ENCODE data around the gene EVA1B. TPM values are rescaled to one million over a fixed set of nuclear protein-coding genes. Genes with fewer than 3 reads are reported as not detected.

The EVA1B gene
- total RNA-seq, 4 donors from 2014 or later, result 4.4 to 19.0 (median 11.4) TPM

DNA sequence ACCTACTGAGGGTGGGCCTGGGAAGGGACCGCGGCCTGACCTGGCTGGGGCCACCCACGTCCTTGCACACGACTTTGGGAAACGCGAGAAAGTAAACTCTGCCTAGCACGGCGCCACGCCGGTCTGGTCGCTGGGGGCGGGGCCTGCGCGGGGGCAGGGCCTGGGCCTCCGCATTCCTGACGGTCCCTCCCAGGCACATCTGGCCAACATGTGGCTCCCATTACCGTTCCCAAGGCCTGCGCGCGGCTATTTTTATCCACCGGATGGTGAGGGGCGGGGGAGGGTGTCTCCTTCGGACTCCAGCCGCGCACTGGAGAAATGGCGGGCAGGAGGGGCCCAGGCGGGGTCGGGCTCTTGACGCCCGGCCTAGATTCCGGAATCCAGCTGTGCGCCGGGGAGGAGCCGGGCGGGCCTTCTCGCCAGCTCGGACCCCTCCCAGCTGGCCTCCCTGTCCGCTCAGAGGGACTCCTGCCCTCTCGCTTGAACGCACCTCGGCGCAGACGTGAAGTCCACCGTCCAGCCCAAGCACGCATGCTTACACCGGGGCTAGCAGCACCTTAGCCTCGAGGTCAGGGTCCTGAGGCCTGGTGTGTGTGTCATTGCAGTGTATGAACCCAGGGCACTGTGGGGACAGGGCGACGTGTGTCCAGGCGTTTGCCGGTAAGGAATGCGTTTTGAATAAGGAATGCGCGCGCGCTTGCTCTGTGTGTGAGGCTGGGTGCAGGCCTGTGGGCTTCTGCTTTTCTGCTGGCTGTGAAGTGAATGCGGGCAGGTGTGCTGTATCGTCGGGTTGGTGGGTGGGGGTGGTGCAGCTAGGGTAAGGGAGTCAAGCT lies 2.1 kb downstream of the EVA1B start:
- DNase-seq, result peak in 2 of 3 donors; percentile 67 to 74
- peak overlapping the region; percentile 23 to 89 (median 61) for H3K4me3 ChIP-seq
- no peaks in the 10 kb centered on the region for H3K36me3 ChIP-seq
- H3K27ac ChIP-seq, result peak overlapping the region; percentile 2 to 88 (median 80)
- H3K4me1 ChIP-seq, result peaks cover 0 to 39% (median 20%) of the 10 kb centered on the region in 4 donors
- TF ChIP-seq POLR2A (IDR thresholded peaks at IDR 0.05), result no peak
- TF ChIP-seq, protein P1, sequence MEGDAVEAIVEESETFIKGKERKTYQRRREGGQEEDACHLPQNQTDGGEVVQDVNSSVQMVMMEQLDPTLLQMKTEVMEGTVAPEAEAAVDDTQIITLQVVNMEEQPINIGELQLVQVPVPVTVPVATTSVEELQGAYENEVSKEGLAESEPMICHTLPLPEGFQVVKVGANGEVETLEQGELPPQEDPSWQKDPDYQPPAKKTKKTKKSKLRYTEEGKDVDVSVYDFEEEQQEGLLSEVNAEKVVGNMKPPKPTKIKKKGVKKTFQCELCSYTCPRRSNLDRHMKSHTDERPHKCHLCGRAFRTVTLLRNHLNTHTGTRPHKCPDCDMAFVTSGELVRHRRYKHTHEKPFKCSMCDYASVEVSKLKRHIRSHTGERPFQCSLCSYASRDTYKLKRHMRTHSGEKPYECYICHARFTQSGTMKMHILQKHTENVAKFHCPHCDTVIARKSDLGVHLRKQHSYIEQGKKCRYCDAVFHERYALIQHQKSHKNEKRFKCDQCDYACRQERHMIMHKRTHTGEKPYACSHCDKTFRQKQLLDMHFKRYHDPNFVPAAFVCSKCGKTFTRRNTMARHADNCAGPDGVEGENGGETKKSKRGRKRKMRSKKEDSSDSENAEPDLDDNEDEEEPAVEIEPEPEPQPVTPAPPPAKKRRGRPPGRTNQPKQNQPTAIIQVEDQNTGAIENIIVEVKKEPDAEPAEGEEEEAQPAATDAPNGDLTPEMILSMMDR (IDR thresholded peaks at IDR 0.05), result no peak
- H3K27me3 ChIP-seq, result no peaks in the 10 kb centered on the region
- H3K9me3 ChIP-seq, result no peaks in the 10 kb centered on the region

DNA sequence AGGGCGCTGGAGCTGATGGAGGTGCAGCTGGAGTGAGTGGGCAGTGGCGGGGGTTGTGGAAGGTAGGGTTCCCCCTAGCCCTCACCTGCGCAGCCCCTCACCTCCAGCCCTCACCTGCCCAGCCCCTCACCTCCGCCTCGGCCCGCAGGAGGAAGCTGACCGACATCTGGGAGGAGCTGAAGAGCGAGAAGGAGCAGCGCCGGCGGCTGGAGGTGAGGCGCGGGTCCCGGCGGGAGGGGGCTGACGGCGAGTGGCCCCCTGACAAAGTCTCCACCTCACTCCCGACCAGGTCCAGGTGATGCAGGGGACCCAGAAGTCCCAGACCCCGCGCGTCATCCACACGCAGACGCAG lies 2.7 kb downstream of the EVA1B start:
- H3K27me3 ChIP-seq, result no peaks in the 10 kb centered on the region
- H3K4me1 ChIP-seq, result peaks cover 0 to 39% (median 20%) of the 10 kb centered on the region in 4 donors
- H3K36me3 ChIP-seq, result no peaks in the 10 kb centered on the region
- DNase-seq, result no peak
- no peaks in the 10 kb centered on the region for H3K9me3 ChIP-seq
- TF ChIP-seq, protein P1 (IDR thresholded peaks at IDR 0.05), result no peak
- no peak for TF ChIP-seq POLR2A (IDR thresholded peaks at IDR 0.05)
- peak overlapping the region; percentile 23 to 89 (median 61) for H3K4me3 ChIP-seq
- peak overlapping the region; percentile 2 to 88 (median 80) for H3K27ac ChIP-seq

DNA sequence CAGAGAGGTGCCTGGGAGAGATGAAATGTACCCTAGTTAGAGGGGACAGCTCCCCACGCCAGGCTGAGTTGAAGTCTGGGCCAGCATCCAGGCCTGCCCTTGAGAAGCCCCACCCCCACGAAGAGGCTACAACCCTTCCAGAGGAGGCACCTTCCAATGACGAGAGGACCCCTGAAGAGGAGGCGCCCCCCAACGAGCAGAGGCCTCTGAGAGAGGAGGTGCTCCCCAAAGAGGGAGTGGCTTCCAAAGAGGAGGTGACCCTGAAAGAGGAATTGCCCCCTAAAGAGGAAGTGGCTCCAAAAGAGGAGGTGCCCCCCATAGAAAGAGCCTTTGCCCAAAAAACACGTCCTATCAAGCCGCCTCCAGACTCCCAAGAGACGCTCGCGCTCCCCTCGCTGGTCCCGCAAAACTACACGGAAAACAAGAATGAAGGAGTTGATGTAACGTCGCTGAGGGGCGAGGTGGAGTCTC lies 3.1 kb downstream of the EVA1B start:
- Histone ChIP-seq H3K36me3 (no peaks in the 10 kb centered on the region), H3K4me1 (peaks cover 0 to 39% (median 20%) of the 10 kb centered on the region in 4 donors), H3K9me3 (no peaks in the 10 kb centered on the region), H3K27ac (peak overlapping the region; percentile 2 to 88 (median 80)), H3K27me3 (no peaks in the 10 kb centered on the region), H3K4me3 (peak overlapping the region; percentile 23 to 89 (median 61))
- DNase-seq, result no peak
- TF ChIP-seq, protein P1 (IDR thresholded peaks at IDR 0.05), result no peak
- TF ChIP-seq POLR2A (IDR thresholded peaks at IDR 0.05), result no peak

DNA sequence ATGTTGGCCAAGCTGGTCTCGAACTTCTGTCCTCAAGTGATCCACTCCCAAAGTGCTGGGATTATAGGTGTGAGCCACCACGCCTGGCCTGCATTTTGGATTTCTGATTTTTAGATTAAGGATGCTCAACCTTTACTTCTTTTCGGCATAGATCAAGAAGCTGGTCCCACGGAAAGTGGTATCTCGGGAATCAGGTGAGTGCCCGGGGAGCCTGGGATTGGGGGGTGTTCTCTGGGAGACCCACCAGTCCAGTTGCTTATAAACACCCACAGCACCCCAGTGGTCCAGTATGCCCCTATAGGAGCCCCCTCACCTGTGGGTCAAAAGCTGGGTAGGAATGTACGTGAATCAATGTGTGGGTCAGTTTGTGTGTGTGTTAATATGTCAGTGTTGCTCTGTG lies 14.0 kb downstream of the EVA1B start:
- no peak for TF ChIP-seq POLR2A (IDR thresholded peaks at IDR 0.05)
- TF ChIP-seq, protein P1 (IDR thresholded peaks at IDR 0.05), result no peak
- peaks cover 5 to 14% (median 7%) of the 10 kb centered on the region in 4 donors for H3K4me1 ChIP-seq
- H3K9me3 ChIP-seq, result no peaks in the 10 kb centered on the region
- no peak overlapping the region for H3K27ac ChIP-seq
- H3K27me3 ChIP-seq, result no peaks in the 10 kb centered on the region
- no peak overlapping the region for H3K4me3 ChIP-seq
- H3K36me3 ChIP-seq, result peaks cover 0 to 5% (median 0%) of the 10 kb centered on the region in 3 donors
- DNase-seq, result peak in 1 of 3 donors; percentile 15

DNA sequence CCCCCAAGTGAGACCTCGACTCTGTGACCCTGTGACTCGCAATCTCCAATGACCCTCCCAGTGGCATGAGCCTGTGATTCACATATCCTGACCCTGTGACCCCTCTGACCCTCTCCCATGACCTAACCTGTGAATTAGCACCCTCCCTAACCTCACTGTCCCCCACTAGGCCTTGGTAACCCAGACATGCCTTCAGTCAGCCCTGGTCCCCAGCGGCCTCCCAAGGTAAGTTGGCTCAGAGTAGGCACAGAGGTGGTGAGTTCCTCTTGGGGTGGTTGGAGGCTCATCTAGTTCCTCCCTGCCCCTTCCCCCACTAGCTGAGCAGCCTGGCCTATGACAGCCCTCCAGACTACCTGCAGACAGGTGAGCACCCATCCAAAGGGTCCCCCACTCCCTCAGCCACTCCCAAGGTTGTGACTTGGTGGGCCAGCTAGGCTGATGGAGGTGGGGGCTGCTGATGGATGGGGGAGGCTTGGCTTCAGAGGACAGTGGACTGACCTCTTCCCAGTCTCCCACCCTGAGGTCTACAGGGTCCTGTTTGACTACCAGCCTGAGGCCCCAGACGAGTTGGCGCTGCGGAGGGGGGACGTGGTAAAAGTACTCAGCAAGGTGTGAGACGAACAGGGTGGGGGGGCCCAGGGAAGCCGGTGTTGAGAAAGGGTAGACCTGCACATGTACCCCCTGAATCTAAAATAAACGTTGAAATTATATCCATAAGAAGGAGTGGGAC lies 15.7 kb downstream of the EVA1B start:
- Histone ChIP-seq H3K9me3 (no peaks in the 10 kb centered on the region), H3K27me3 (no peaks in the 10 kb centered on the region), H3K4me1 (peaks cover 5 to 14% (median 7%) of the 10 kb centered on the region in 4 donors), H3K36me3 (peaks cover 0 to 17% (median 0%) of the 10 kb centered on the region in 3 donors), H3K4me3 (peak overlapping the region; percentile 65 to 84 (median 82)), H3K27ac (no peak overlapping the region)
- peak in 1 of 3 donors; percentile 45 for DNase-seq
- TF ChIP-seq, protein P1 (IDR thresholded peaks at IDR 0.05), result no peak
- TF ChIP-seq POLR2A (IDR thresholded peaks at IDR 0.05), result no peak

Data from Peyer's patch (tissue), 4 donors.